HG03280 (cell line): ENCODE results near the gene HCN4.
"Not testable (repeated sequence)": the region's sequence is repeated elsewhere in the genome, so short reads cannot be mapped to it uniquely, and the experiment has no call there.

Experiments used
- ATAC-seq: cut with Tn5 transposase; IDR thresholded peaks from one replicate; pipeline ENCODE4 v1.9.1; 2021; ENCODE audit warnings: mild to moderate bottlenecking, moderate library complexity; ENCODE audit not compliant: unreplicated experiment

HCN4 gene

GRCh38 chr15:73368301-73369136 is at the start of gene HCN4:
HCN4 (minus strand) TSS chr15:73368958; CDS start chr15:73368270, 688 bp downstream.
- no peak for ATAC-seq

- no peak for ATAC-seq
These were observed 46.1 kb upstream of the HCN4 start for GRCh38 chr15:73414876-73415275.

GRCh38 chr15:73403171-73403570 is 34.4 kb upstream of the HCN4 start:
- ATAC-seq = no peak

DNA sequence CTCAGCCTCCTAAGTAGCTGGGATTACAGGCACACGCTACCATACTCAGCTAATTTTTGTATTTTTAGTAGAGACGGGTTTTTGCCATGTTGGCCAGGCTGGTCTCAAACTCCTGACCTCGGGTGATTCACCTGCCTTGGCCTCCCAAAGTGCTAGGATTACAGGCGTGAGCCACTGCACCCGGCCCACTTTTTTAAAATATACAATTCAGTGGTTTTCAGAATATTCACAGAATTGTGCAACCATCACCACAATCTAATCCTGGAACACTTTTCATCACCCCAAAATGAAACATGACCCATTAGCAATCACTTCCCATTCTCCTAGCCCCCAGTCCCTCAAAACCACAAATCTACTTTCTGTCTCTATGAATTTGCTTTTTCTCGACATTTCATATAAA is 31.5 kb upstream of the HCN4 start:
- not testable (repeated sequence) for ATAC-seq

DNA sequence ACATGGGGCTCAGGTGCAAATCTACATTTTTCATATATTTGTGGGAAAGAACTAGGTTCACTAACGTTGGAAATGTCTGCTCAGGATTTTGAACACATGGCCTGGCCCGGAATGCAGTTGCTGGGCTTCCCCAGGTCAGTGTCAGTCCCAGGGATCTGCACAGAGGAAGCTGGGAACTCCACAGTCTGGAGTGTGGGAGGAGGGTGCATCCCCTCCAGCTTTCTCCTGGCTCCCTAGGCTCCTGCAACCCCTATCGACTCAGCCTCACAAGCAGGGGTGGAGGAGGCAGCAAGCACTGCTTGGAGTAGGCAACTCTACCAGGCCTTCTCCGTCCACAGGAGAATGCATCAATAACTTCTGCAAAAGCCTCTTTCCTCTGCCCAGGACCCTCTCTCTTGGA is 30.1 kb upstream of the HCN4 start:
- ATAC-seq = no peak

DNA sequence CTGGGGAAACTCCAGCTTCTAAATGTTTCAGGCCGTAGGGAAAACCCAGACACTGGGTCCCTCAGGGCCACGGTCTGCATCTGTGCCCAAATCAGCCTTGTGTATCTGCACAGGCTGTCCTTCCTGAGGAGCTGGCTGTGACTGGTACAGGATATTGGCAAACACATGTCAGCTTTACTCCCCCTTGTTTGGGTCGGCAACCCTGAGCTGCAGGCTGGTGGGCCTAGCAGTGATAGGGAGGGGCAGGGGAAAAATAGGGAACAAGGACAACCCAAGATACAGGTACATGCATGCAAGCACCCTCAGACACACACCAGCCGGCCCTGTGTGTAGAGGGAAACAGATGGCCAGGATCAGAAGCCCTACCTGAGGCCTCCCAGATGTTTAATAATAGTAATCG is 28.7 kb upstream of the HCN4 start:
- ATAC-seq = no peak

DNA sequence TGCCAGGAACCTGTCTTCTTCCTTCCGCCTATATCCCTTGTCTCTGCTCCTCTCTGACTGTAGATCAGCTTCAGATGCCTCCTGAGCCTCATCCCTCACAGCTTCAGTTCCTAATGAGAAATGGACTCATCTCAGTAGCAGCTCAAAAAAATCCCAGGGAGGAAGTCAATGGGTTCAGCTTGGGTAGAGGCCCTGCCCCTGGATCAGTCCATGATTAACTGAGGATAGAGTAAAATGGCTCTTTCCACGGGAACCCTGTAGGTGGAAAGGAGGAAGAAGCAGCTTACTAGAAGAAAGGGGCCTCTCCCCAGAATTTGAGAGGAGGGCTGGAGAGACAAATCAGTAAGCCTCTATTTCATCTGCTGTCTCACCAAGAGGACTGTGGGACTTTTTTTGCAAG is 26.9 kb upstream of the HCN4 start:
- no peak for ATAC-seq

DNA sequence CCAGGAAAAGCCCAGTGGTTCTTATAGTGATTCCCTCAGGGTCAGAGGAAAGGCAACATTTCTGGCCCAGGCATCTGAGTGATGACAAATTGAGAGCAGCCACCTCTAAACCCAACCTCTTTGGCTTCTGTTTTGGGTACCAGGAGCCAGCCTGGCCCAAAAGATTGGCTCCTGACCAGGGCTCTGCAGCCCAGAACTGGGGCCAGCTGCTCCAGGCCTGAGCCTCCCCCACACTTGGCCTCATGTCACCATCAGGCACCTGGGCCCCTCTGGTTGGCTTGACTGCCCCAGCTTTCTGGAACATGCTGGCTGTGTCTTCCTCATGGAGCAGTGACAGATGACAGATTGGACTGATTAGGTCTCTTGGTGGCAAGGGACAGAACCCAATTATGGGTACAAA is 26.0 kb upstream of the HCN4 start:
- ATAC-seq = no peak

- ATAC-seq = no peak
These were observed 24.6 kb upstream of the HCN4 start for GRCh38 chr15:73393336-73393735.

GRCh38 chr15:73392025-73392424 is 23.3 kb upstream of the HCN4 start:
- no peak for ATAC-seq

- ATAC-seq = no peak
These were observed 22.5 kb upstream of the HCN4 start for GRCh38 chr15:73391128-73391872.

DNA sequence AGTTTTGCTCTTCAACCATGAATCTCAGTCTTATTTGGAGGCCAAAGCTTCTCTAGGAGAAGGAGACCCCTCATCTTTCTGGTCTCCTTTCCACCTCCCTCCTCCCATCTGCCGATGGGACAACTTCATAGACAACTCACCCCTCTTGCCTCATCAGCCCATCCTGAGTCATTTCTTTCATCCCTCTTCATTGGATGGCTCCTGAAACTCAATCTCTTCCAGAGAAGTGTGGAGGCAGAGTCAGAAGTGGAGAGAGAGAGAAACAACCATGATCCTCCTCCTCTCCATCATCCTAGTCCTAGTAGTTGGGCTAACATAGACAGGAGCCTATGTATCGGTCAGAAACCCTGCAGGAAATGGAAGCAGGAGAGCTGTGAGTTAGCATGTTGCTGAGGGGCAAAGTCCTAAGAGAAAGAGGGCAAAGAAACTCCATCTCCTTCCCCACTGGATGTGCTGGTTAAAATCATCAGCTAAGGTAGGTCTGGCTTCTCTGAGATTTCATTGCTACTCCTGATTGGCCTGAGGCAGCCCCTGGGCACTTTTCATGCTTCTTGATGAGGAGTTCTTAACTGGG is 21.3 kb upstream of the HCN4 start:
- ATAC-seq = no peak

DNA sequence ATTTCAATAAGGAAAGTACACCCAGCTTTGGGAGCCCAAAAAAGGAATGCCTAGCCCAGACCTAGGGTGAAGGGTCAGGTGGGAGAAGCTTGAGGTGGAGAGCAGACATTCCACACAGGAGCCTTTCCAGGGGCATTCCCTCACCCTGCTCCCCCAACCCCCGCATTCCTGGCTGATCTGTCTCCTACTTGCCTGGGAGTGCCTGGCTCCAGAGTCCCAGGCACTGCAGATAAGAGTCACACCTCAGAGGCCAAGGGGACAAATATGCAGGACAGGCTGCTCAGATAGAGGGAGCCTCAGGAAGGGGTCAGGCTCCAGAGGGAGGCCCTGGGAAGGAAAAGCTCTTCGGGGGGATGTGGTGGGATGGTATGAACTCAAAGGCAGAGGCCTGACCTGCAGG is 20.8 kb upstream of the HCN4 start:
- ATAC-seq = no peak

DNA sequence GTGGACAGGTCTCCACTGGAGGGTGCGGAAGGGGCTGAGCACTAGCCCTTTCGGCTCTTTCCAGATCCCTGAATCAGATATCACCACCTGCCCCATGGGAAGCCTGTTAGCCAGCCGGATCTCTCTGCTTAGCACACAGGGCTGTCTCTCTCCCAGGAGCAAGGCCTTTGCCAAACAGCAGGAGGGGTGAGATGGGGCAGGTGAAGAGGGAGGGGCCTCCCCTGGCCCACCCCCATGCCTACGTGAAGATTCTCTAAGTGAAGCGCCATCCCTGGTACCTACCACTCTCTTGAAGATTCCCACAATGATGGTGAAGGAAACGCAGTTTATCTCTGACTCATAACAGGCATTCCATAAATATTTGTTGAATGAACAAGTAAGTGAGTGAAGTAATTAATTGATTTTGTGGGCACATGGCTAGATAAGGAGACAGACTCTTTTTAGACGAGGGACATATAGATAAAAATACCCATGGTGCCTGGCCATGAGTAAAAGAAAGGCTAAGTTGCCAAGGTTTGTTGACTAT is 19.6 kb upstream of the HCN4 start:
- ATAC-seq = no peak

GRCh38 chr15:73387507-73388255 is 18.9 kb upstream of the HCN4 start:
- ATAC-seq = no peak

DNA sequence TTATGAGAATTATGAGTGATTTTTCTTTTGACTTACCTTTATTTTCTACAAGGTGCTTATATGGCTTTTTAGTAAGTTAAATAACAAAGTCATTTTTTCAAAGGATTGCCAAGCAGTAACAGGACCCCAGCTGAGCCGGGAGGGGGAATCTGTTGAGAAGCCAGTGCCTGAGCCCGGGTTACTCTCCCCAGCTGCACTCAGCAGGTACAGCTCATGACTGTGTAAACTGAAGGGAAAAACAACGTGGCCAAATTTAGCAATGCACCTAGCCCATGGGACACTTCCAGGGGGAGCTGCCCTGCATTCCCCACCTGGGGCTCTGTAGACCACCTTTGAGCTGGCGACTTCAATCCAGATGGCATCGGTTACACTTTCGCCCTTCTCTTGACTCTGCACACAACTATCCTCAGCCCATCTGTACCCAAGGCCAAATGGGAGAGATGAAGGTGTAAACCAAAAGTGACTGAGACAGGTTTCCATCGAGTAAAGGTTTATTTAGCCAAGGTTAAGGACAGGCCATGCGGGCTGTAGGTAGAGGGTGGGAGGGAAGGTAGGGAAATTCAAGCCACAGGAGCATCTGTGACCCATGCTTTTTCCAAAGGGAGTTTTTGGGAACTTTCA is 18.2 kb upstream of the HCN4 start:
- ATAC-seq = no peak

- ATAC-seq = no peak
These were observed 17.5 kb upstream of the HCN4 start for GRCh38 chr15:73386238-73386637.

DNA sequence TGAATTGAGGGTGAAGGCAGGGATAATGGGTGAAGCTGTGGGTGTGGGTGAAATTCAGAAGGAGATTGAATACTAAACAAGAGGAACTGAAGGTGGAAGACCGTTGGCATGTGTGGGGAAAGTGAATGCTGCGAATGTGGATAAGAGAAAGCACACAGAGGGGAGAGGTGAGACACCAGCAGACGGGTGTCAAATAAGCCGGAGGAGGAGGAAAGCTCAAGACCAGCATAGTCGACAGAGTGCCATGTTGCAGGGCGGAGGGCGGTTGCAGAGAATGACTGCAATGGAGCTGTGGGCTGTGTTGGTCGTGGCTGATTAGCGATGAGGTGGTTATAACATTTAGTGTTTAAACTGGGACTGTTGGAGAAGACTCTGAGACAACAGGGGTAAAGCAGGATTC is 16.4 kb upstream of the HCN4 start:
- no peak for ATAC-seq

DNA sequence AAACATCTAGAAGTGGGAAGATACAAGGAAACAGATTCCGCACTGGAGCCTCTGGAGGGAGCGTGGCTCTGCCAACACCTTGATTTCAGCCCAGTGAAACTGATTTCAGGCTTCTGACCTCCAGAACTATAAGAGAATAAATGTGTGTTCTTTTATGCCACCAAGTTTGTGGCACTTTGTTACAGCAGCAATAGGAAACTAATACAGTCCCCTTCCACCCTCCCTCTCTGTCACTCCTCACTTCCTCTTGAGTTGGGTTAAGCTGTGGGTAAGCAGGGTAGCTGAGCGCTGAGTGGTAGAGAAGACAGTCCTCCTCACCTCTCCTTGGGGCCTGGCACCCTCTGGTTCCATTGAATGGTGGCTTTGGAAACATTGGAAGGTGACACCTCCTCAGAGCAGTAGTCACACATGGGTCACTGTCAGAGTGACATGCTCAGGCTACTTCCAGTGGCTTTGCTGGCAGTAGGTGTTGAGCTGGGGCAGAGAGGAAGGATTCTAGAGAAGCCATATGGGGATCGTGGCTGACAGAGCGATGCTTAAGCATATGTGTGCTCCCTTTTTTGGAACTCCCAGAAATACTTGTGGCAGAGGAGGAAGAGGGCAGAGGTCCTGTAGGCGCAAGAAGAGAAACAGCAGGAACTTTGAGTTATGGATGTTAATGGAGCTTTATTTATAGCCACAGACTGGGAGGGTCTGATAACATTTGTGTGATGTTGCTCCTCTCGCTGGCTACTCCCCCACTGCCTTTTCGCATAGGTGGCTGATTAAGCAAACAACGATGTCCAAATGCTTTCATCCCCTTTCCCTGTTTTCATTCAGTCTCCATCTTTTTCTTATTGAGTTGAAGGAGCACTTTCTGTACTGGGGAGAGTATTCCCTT is 14.8 kb upstream of the HCN4 start:
- no peak for ATAC-seq

DNA sequence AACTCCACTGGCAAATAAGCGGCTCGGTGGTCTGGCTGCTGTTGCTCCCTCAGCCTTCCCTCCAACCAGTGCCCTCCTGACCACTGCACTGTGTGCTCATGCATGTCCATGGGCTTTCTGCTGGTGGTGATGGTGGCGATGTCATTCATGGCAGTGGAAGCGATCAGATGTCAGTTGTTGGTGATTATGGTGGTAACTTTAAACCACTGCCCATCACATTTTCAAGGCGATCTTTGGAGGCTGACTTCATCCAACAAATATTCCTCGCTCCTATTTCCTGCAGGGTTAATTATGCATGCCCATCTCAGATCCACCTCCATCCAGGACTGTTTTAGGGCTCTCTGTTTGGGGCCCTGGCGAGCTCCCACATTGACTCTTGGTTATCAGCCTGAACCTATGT is 13.4 kb upstream of the HCN4 start:
- ATAC-seq = no peak
